ENCODE results near the gene CNMD. TPM values are rescaled to one million over a fixed set of nuclear protein-coding genes. Genes with fewer than 3 reads are reported as not detected.

Gene CNMD
- total RNA-seq, 6 donors from 2014 or later: 0.24 to 0.46 TPM; not detected in 4

- H3K27ac ChIP-seq: no peak overlapping the region
- no peaks in the 10 kb centered on the region for H3K4me1 ChIP-seq
- H3K9me3 ChIP-seq: no peaks in the 10 kb centered on the region
- TF ChIP-seq POLR2A (IDR thresholded peaks at IDR 0.05) (no peak), CTCF (IDR thresholded peaks at IDR 0.05) (peak in 3 of 6 experiments; percentile 23 to 28 (median 24)), EP300 (IDR thresholded peaks at IDR 0.05) (no peak), POLR2AphosphoS5 (IDR thresholded peaks at IDR 0.05) (no peak)
- no peaks in the 10 kb centered on the region for H3K27me3 ChIP-seq
- DNase-seq: no peak
- peaks cover 41 to 90% (median 52%) of the 10 kb centered on the region in 4 donors for H3K36me3 ChIP-seq
- no peak overlapping the region for H3K4me3 ChIP-seq
- ATAC-seq (ENCODE audit: low FRiP score in 2 of 2): no peak
These were observed 74.3 kb downstream of the CNMD start for GRCh38 chr13:52665325-52665724.

- 95 to 100% methylated on average over 4 of the region's 4 CpGs for WGBS, 2 donors
These were observed 75.3 kb downstream of the CNMD start for GRCh38 chr13:52664272-52664671.

GRCh38 chr13:52659340-52659739, 80.3 kb downstream of the CNMD start:
- ATAC-seq (ENCODE audit: low FRiP score in 2 of 2): no peak
- Histone ChIP-seq H3K4me3 (no peak overlapping the region), H3K4me1 (peaks cover 9 to 19% (median 12%) of the 10 kb centered on the region in 4 donors), H3K36me3 (peaks cover 15 to 66% (median 24%) of the 10 kb centered on the region in 4 donors), H3K9me3 (no peaks in the 10 kb centered on the region), H3K27me3 (no peaks in the 10 kb centered on the region), H3K27ac (no peak overlapping the region)
- TF ChIP-seq POLR2AphosphoS5 (IDR thresholded peaks at IDR 0.05): no peak
- no peak for DNase-seq
- 82 to 96% methylated on average over 2 of the region's 2 CpGs for WGBS, 2 donors

More at GRCh38 chr13:52664272-52664671, 75.3 kb downstream of the CNMD start:
- Histone ChIP-seq H3K4me1 (no peaks in the 10 kb centered on the region), H3K36me3 (peaks cover 42 to 92% (median 54%) of the 10 kb centered on the region in 4 donors), H3K9me3 (no peaks in the 10 kb centered on the region), H3K27me3 (no peaks in the 10 kb centered on the region), H3K27ac (no peak overlapping the region), H3K4me3 (no peak overlapping the region)
- DNase-seq (no peak), ATAC-seq (ENCODE audit: low FRiP score in 2 of 2) (no peak)
- no peak for TF ChIP-seq POLR2AphosphoS5 (IDR thresholded peaks at IDR 0.05)
- TF ChIP-seq CTCF (IDR thresholded peaks at IDR 0.05): no peak
- no peak for TF ChIP-seq POLR2A (IDR thresholded peaks at IDR 0.05)
- TF ChIP-seq EP300 (IDR thresholded peaks at IDR 0.05): no peak

Other genes starting within 250 kb of the CNMD start
- 1 to 10 TPM; 2.7 to 7.3 (median 4.9) TPM for gene HNRNPA1L2, start 97.4 kb downstream of the CNMD start, total RNA-seq
- 10 to 100 TPM; 19.9 to 43.7 (median 28.0) TPM for gene SUGT1, start 87.0 kb downstream of the CNMD start, total RNA-seq
- gene PCDH8, start 108.8 kb upstream of the CNMD start, total RNA-seq: not detected